Suppressor macrophage (primary cell): ENCODE results near the gene CMC2.

Experiments
- DNase-seq, 4 experiments: peaks; one replicate each; pipeline ENCODE4 v3.0.0-alpha.2; 2020 to 2022

CMC2 gene

DNA sequence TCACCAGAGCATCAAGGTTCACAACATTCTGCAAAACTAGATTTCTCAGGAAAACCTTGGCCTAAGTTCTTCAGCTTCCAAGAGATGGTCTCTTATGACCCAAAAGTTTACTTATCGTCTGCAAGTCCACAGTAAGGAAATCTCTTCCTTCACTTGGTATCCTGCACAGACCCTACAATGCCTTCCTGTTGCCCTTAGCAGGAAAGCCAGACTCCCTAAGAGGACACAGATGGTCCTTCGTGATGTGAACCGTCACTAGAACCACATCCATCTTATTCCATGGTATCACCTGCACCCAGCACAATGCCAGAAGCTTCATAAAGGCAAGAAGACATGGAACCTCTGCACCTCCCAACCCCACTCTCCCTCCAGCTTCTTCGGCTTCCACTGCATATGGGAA lies 34.1 kb downstream of the CMC2 start:
- DNase-seq: no peak

DNA sequence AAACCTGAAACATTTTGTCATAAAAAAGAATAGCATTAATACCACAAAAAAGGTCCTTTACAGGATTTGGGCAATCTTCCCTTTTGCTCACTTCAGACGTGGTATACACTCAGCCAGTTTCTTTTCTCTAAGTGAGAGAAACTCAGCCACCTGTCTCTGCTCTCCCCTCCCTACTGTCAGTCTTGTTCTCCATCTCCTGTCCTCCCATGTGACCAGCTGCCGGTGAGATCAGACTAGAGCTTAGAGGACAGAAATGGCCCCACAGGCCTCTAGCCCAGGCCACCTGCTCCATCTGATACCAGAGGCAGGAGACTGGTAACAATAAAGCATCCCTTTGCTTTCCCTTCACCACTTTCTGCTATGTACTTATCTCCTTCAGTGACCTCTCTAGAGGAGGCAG lies 34.9 kb downstream of the CMC2 start:
- DNase-seq: no peak

DNA sequence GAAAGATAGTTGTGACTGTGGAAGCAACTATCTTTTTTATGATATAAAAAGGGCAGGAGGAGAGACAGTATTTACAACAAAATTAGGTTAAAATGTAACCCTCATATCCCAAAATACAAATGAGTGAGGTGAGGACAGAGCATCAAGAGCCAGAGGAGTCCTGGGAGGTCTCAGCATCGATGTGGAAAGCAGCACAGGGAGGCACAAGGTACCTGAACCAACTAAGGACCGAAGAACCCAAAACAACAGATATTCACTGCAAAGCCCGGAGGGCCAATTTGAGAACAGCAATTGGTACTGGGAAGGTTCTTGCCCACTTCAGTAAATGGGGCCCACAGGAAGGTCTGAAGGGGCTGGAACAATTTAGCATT lies 37.6 kb downstream of the CMC2 start:
- DNase-seq: no peak

DNA sequence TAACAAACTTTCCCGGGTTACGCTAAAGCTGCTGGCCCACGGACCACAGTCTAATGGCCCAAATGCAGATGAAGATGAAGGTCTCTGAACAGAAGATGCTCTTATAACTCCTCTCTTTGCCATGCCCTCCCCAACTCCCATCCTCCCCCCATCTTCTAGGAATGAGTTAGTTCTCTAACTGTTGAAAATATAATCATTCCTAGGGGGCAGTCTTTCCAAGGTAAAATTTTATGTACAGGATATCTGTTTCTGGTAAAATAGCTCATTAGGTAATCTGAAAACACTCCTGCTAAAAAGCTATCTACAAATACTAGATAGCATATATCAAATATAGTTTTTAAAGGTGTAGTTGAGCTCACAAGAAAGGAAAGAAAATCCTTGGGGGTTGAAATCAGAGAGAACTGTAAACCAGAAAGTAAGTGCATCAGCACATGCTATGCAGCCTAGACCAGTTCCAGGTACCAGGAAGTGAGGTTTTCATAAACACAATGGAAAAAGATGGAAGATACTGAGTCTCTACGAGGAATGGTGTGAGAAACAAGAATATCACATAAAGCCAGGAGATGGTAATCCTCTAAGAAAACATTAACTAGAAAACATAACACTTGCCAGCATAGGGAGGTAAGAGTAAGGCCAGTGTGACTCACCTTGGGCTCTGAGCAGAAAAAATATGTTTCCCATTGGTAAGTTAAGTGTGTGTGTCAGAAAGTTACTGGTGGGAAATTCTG lies 38.1 kb downstream of the CMC2 start:
- DNase-seq: no peak

DNA sequence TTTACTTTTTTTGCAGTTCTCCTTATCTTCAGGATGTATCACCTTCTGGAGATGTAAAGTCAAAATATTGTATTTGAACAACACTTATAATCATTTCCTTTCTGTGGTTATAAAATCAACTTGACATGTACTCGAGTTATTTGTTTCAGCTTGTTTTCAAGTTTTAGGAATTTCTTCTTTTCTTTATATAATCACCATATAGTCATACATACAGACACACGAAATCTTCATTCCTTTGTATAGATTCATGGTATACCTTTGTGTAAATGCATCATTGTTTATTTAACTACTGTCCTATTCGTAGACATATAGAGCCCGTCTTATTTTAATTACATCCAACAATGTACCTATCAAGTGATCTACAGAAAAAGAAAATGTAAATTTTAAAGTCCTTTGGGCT lies 40.1 kb downstream of the CMC2 start:
- no peak for DNase-seq

DNA sequence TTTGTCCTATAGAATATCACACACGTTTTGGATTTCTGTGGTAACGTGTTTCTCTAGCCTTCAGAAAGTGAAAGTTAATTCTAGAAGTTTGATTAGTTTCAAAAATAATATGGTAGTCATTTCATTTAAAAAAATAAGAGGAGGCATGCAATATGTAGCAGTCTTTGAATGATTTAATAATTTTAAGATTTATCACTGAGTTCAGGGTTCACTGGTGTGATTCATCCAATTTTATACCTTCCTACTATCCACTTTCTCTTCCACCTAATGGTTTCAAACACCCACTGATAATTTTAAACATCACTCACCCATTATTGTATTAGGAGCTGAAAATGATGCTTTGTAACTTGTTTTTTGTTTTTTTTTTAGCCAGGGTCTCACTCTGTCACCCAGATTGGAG lies 42.3 kb downstream of the CMC2 start:
- no peak for DNase-seq

DNA sequence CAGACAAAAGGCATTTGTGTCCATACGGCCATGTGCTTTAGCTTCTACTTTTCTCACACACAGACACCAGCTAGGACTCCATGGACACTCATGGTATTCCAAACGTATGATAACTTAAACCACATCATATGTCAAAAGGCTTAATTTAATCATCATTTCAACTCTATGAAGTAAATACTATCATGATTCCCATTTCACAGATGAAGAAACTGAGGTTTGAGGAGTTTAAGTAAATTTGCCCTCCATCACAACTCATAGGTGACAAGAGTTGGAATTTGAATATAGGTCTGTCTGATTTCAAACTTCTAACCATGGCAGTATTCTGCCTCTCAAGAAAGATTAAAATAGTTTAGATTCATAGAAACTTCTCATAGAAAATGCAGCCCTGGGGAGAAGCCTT lies 43.8 kb downstream of the CMC2 start:
- no peak for DNase-seq

DNA sequence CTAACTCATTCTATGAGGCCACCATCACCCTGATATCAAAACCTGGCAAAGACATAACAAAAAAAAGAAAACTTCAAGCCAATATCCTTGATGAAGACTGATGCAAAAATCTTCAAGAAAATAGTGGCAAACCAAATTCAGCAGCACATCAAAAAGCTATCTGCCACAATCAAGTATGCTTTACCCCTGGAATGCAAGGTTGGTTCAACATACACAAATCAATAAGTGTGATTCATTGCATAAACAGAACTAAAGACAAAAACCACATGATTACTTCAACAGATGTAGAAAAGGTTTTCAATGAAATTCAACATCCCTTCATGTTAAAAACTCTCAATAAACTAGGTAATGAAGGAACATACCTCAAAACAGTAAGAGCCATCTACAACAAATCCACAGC lies 48.4 kb downstream of the CMC2 start:
- DNase-seq: no peak

DNA sequence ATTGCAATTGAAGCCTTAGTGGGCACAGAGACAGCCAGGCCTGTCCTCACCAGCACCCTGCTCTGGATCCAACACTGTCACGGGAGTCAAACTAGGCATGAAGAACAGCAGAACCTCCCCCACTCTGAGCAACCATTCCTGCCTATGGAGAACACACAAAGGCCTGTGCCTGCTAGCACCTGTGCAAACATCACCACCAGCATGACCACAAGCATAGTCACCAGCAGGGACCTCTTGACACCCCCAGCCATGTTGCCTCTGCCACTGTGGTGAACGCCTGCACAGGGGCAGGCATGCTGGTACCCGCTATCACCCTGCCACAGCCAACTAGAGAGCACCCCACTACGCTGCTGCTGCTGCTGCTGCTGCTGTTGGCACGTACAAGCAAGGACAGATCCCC lies 51.7 kb downstream of the CMC2 start:
- DNase-seq: no peak

DNA sequence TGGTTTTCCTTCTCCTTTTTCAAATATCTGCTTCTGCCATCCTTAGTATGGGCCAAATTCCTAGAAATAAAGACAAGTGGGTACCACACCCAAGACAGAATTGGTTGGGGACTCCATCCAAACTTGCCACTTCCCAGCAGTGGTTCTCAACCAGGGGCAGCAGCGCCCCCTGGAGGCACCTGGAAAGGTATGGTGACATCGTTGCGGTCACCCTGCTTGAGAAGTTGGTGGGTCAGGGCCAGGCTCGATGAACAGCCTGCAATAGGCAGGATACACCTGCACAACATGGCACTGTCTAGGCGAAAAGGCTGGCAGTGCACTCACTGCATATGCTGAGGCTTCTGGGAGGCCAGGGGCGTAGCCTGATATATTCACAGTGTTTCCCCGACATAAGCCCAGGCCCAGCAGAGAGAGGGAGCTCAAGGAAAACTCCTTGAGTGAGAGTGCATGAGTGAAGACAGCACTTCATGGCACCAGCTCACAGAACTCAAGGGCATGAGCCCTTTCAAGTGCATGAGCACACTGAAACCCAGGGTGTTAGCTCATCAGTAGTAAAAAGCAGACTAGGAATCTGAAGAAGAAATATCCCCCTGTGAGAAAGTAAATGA lies 57.7 kb downstream of the CMC2 start:
- peak in 2 of 4 experiments; percentile 48 to 63 for DNase-seq

DNA sequence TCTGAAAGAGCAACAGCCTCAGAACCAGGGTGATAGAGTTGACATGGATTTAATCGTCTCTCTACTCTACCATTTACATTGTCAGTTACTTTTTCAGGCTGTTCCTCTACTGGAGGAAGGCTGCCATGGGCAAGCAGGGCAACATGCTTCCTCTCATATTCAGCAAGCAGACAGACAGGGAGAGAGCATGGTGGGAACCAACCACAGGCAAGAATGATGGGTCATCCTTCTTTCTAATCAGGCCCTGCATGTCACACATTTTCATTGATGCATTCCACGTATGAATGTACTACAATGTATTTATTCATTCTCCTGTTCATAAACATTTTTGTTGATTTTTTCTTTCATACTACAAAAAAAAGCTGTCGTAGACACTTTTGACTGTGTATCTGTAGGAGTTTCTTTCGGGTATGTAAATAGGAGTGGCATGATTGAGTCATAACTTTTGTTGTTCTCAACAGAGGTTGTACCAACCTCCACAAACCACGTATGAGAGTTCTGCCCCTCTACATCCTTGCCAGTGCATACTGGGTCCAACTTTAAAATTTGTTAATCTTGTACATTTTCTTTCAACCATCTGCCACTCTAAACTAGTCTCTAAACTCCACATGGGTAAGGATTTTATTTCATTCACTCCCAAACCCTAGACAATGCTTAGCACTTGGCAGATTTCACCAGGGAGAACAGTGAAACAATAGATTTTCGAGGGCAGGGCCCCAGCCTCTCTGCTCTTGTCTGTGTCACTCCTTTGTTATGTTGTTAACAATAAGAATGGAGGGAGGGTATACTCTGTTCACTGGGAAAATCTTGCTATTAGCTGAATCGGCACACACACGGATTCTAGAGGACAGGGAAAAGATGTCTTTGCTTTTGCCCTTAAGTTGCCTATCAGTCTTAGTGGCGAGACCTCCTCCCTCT lies 58.7 kb downstream of the CMC2 start:
- no peak for DNase-seq

DNA sequence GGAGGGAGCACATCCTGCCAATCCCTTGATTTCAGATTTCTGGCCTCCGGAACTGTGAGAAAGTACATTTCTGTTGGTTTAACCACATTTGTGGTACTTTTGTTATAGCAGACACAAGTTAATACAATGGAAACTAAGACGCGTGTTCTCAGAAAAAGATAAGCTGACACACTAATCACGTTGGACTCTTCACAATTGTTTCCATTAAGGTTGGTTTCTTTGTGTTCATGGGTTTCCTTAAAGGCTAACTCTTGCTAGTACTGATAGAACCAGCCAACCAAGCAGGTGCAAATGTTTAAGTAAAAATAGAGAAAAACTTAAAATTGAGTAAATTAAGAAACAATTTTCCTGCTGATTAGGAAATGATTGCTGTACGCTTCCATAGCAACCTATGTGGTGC lies 59.4 kb downstream of the CMC2 start:
- DNase-seq: no peak

DNA sequence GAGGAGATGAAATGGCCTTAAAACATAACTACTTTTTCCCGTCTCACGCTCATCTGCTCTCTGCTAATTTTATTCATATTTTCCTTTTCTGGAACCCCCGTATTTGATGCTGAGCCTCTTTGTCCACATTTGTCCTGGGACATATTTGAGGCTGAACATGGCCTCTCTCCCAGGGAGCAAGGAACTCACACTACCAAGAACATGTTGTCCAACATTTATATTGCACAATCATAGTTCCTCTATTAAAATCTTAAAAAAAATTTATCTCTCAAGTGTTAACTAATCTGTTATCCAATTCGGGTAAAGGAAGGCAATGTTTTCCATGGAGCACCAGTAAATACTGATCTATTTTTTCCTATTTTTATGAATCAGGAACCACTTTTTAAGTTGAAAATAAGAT lies 60.2 kb downstream of the CMC2 start:
- DNase-seq: no peak

DNA sequence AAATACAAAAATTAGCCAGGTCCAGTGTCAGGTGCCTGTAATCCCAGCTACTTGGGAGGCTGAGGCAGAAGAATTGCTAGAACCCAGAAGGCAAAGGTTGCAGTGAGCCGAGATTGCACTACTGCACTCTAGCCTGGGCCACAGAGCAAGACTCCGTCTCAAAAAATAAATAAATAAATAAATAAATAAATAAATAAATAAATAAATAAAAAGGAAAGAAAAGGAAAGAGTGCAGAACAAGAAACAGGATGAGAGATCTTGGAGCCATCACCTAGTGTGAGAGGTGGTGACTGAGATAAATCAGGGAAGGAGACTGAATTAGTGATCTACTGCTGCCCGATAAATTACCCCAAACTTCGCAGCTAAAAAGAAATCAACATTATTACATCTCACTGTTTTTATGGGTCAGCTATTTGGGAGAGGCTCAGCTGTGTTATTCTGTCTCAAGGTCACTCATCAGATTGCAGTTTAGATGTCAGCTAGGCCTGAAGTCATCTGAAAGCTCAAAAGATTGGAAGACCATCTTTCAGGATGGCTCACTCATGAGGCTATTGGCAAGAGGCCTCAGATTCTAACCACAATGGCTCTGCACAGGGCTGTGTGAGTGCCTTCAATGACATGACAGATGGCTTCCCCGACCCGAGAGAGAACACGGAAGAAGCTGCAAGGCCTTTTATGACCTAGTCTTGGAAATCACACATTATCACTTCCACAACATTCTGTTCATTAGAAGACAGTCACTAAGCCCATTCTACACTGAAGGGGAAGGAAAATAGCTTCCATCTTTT lies 66.4 kb downstream of the CMC2 start:
- no peak for DNase-seq

DNA sequence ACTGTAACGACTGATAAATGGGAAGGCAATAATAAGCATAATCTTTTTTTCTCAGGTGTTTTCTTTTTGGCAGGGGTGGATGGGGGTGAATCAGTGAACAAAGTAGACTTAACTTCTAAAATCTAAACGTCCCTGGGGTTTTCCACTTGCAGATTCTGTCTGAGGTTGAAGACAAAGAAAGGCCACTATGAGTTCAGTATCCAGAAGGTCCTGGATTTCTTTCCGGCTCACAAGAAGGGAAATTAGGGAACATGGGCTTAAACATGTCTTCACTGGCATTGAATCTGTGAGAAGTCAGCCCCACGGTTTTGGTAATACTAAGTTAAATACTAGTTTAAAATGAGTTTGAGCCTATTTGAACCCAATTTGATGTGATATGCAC lies 67.8 kb downstream of the CMC2 start:
- DNase-seq: no peak

DNA sequence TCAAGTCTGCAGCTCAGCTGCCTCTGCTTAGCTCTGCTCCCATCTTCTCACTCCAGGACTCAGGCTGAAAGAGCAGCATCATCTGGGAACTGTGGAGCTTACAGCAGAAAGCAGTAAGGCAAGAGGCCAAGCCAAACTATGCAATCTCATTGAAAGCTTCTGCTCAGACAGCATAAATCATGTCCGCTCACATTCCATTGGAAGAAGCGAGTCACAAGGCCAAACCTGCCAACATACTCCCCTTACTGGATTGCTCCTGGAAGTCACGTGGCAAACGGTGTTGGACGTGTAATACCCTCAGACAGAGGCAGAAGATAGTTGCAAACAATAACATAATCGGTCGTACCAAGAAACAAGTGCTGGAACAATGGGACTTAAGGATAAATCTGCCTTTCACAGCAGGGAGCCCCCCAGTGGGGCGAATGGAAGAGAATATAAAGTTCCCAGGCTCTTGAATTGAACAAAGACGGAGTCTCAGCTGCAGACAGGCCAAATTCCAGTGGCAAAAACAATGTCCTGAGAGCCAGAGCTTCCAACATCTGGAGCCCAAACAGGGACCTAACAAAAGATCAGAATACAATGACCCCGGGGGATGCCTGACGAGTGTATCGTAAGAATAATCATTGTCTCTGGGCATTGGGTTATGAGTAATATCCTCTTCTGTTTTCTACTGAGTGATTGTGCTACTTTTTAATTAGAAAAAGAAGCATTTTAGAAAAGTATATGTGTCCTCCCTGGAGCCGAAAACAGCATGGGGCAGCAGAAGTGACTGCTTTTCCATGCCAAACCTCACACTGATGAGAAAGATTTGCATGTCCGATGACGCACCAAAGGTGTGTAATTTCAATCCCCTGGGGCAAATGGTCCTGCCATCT lies 68.4 kb downstream of the CMC2 start:
- no peak for DNase-seq

DNA sequence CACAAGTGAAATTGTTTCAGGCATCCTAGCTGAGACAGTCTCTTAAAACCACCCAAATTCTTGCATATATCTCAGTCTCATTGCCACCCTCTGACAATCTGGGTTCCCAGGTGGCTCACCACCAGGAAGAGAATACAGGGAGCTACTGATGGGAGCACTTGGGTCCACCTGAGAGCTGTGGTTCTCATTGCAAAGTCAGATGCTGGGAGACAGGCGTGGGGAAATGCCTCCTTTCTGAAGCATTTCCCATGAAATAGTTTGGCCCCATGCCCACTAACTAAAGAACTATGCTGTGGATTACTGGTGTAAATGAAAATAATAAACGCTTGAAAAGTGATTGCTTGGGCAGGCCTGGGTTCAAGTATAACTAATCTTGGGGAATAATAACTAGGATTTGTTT lies 70.3 kb downstream of the CMC2 start:
- no peak for DNase-seq

DNA sequence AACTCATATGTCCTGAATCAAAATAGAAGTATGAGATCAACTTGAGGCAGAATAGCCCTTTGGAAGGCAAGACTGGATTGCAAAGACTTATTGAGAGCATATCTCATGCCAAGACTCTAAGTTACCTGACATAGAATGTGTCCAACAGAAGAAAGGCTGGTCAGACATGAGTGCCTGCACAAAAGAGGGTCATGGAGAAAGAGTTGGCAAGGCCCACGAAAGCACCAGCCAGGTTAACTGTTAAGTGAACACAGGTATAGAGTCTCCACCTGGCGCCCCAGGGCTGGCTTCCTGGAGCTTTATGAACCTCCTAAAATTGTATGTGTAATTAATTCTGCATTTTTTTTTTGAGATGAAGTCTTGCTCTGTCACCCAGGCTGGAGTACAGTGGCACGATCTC lies 71.0 kb downstream of the CMC2 start:
- no peak for DNase-seq

DNA sequence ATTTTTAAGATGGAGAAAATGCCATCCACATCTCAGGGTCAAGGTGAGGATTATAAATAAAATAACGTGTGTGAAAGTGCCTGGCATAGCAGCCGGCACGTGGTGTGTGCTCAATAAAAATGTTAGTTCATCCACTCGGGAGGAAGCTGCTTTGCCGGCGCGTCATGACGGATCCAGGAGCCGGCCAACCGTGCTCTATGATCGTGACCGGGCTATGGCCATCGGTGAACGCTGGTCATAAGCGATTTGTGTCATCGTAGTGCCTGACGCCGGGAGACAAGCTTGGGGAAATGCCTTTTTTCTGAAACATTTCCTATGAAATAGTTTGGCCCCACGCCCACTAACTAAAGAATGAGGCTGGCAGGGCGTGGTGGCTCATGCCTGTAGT lies 74.0 kb downstream of the CMC2 start:
- DNase-seq: peak in 3 of 4 experiments; percentile 7 to 33 (median 11)

DNA sequence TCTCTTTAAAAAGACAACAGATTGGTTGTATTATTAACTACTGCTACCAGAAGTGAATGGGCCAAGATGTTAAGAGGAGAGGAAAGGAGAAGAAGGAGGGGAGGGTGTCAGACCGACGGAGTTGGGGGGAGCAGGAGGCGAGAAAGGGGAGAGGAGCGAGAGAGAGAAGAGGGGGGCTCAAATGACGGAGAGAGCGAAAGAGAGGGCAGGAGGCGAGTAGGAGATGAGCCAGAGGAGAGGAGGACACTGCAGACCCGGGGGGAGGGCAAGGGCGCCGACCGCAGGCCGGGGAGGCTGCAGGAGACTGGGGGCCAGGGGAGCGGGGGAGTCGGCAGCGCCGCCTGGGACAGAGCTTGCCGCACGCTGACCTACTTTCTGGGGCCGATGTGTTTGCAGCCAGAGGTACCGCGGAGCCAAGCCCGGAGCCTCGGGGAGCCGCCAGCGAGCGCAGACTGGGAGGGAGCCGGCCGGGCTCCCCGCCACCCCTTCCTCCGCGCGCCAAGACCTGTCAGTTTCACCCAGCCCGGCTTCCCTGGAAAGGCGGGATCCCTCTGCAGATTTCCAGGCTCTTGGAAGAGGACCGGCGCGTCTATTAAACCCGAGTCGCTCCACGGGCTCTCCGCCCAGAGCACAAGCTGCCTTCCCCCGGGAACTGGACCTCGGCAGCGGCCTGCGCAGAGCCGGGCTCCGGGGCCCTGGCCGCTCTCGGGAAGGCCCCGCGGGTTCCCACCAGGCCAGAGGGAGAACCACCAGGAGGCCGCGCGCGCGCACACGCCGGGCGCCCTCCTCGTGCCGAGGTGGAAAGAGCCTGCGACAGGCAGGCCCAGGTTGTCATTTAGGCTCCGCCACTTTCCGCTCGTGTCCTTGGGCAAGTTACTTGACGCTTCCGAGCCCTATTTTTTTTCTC lies 74.6 kb downstream of the CMC2 start:
- DNase-seq: peak in 2 of 4 experiments; percentile 4 to 28
